Gastroesophageal sphincter (tissue), 4 donors: ENCODE measurements around the gene TIAM2. TPM values are rescaled to one million over a fixed set of nuclear protein-coding genes. Genes with fewer than 3 reads are reported as not detected.
"Not testable (repeated sequence)": the region's sequence is repeated elsewhere in the genome, so short reads cannot be mapped to it uniquely, and the experiment has no call there.

Experiments
- ATAC-seq: fragments of 150-250 bp; one replicate; pipeline ENCODE4 v1.9.1; 2016; ENCODE audit warnings: mild to moderate bottlenecking, moderate library complexity
- H3K27ac ChIP-seq, 4 donors: fragments of 200-600 bp; sonication (generic) in 3 of 4; 1 replicate in 3 of 4; 2 replicates in 1 of 4; pipeline ENCODE4 v1.5.1; 2016 to 2019
- H3K27me3 ChIP-seq: fragments of 200-600 bp; sonication (generic); one replicate; pipeline ENCODE4 v1.5.1; 2019
- H3K36me3 ChIP-seq, 2 donors: fragments of 200-600 bp; sonication (generic); one replicate each; pipeline ENCODE4 v1.5.1; 2019; ENCODE audit warnings: control low read depth in 1 of 2
- H3K4me1 ChIP-seq, 3 donors: fragments of 200-600 bp; sonication (generic); 1 replicate in 2 of 3; 2 replicates in 1 of 3; pipeline ENCODE4 v1.5.1; 2016 to 2019; ENCODE audit warnings: control low read depth in 2 of 3
- H3K4me3 ChIP-seq, 2 donors: fragments of 200-600 bp; sonication (generic); one replicate each; pipeline ENCODE4 v1.5.1; 2019; ENCODE audit warnings: mild to moderate bottlenecking in 1 of 2, moderate library complexity in 1 of 2
- H3K9me3 ChIP-seq, 3 donors: fragments of 200-600 bp; sonication (generic); one replicate each; pipeline ENCODE4 v1.5.1; 2017 to 2019; ENCODE audit warnings: control low read depth in 2 of 3
- CTCF ChIP-seq, 4 experiments: fragments of 200-600 bp in 2 of 4; fragments of 450-650 bp in 2 of 4; sonication (generic) in 1 of 4; IDR thresholded peaks; one replicate each; pipeline ENCODE4 v1.5.1; 2017 to 2019; ENCODE audit warnings: antibody characterized with exemption in 4 of 4, mild to moderate bottlenecking in 2 of 4, moderate library complexity in 2 of 4
- EP300 ChIP-seq: sonication (generic); formaldehyde crosslinking; IDR thresholded peaks from one replicate; pipeline ENCODE4 v1.6.1; 2017; ENCODE audit warnings: antibody characterized with exemption, mild to moderate bottlenecking
- POLR2A ChIP-seq, 2 donors: fragments of 450-650 bp; IDR thresholded peaks; one replicate each; pipeline ENCODE4 v1.6.1; 2017; ENCODE audit warnings: antibody characterized with exemption in 2 of 2, mild to moderate bottlenecking in 2 of 2, moderate library complexity in 1 of 2
- POLR2AphosphoS5 ChIP-seq: sonication (generic); formaldehyde crosslinking; IDR thresholded peaks from one replicate; pipeline ENCODE4 v1.6.1; 2017; ENCODE audit warnings: antibody characterized with exemption
- WGBS, 2 donors: methylation state at CpG; one replicate each; pipeline ENCODE4 v1.1.5; 2018; ENCODE audit warnings: low coverage in 1 of 2; 5-methylcytosine and 5-hydroxymethylcytosine counted together
- total RNA-seq, 4 donors: library from RNA; depleted of rRNA; stranded (reverse); fragments of >200 nt; gene quantifications; one replicate each; pipeline ENCODE4 v1.1.0, GENCODE V29; 2016

Gene TIAM2
- total RNA-seq, 4 donors from 2014 or later: 6.3 to 22.6 (median 14.2) TPM

GRCh38 chr6:155117256-155117655, 122.1 kb downstream of the TIAM2 start:
- Histone ChIP-seq H3K4me3 (no peak overlapping the region), H3K4me1 (peaks cover 0 to 10% (median 0%) of the 10 kb centered on the region in 3 donors), H3K9me3 (no peaks in the 10 kb centered on the region), H3K36me3 (no peaks in the 10 kb centered on the region), H3K27me3 (no peaks in the 10 kb centered on the region), H3K27ac (no peak overlapping the region)
- TF ChIP-seq EP300: no peak
- TF ChIP-seq CTCF (IDR thresholded peaks at IDR 0.05): no peak
- no peak for TF ChIP-seq POLR2AphosphoS5
- no peak for TF ChIP-seq POLR2A (IDR thresholded peaks at IDR 0.05)
- ATAC-seq: no peak
- 89 to 94% methylated on average over 7 to 12 of the region's 13 CpGs for WGBS, 2 donors

GRCh38 chr6:155117785-155118184, 122.7 kb downstream of the TIAM2 start:
- TF ChIP-seq CTCF (IDR thresholded peaks at IDR 0.05) (no peak), EP300 (no peak), POLR2A (IDR thresholded peaks at IDR 0.05) (no peak), POLR2AphosphoS5 (no peak)
- Histone ChIP-seq H3K27me3 (no peaks in the 10 kb centered on the region), H3K4me1 (peaks cover 0 to 10% (median 0%) of the 10 kb centered on the region in 3 donors), H3K27ac (no peak overlapping the region), H3K36me3 (no peaks in the 10 kb centered on the region), H3K4me3 (no peak overlapping the region), H3K9me3 (no peaks in the 10 kb centered on the region)
- no peak for ATAC-seq
- WGBS, 2 donors: 50% methylated on average over 5 of the region's 5 CpGs; no CpG with 5 or more reads in 1 of the 2 donors

- H3K27ac ChIP-seq, H3K4me3 ChIP-seq, H3K36me3 ChIP-seq, H3K27me3 ChIP-seq, H3K9me3 ChIP-seq, ATAC-seq: not testable (repeated sequence)
- peaks cover 0 to 10% (median 0%) of the 10 kb centered on the region in 3 donors for H3K4me1 ChIP-seq
- WGBS, 2 donors: 97% methylated on average over 5 of the region's 5 CpGs; no CpG with 5 or more reads in 1 of the 2 donors
Observed at GRCh38 chr6:155119201-155119600, 124.1 kb downstream of the TIAM2 start.

- no peaks in the 10 kb centered on the region for H3K9me3 ChIP-seq
- no peaks in the 10 kb centered on the region for H3K36me3 ChIP-seq
- TF ChIP-seq POLR2A (IDR thresholded peaks at IDR 0.05) (no peak), POLR2AphosphoS5 (no peak), EP300 (no peak)
- no peak for ATAC-seq
- 81% methylated on average over 5 to 6 of the region's 6 CpGs for WGBS, 2 donors
- no peaks in the 10 kb centered on the region for H3K27me3 ChIP-seq
- no peak overlapping the region for H3K4me3 ChIP-seq
- no peak overlapping the region for H3K27ac ChIP-seq
- peaks cover 0 to 10% (median 0%) of the 10 kb centered on the region in 3 donors for H3K4me1 ChIP-seq
Observed at GRCh38 chr6:155120034-155120433, 124.9 kb downstream of the TIAM2 start.

- 26 to 62% methylated on average over 4 of the region's 4 CpGs for WGBS, 2 donors
- peak overlapping the region in 1 of 2 donors; percentile 32 for H3K4me3 ChIP-seq
Observed at GRCh38 chr6:155121294-155121693, 126.2 kb downstream of the TIAM2 start.

More at GRCh38 chr6:155121294-155121693, 126.2 kb downstream of the TIAM2 start:
- Histone ChIP-seq H3K4me1 (peaks cover 0 to 10% (median 0%) of the 10 kb centered on the region in 3 donors), H3K27ac (peak overlapping the region in 1 of 4 donors; percentile 54), H3K9me3 (no peaks in the 10 kb centered on the region), H3K36me3 (no peaks in the 10 kb centered on the region), H3K27me3 (no peaks in the 10 kb centered on the region)
- ATAC-seq: no peak
- TF ChIP-seq POLR2AphosphoS5 (no peak), POLR2A (IDR thresholded peaks at IDR 0.05) (no peak), CTCF (IDR thresholded peaks at IDR 0.05) (no peak), EP300 (no peak)
